Measurements from ENCODE around the gene C16orf90. TPM values are rescaled to one million over a fixed set of nuclear protein-coding genes. Genes with fewer than 3 reads are reported as not detected.

Gene C16orf90
- total and polyA plus RNA-seq, 3 experiments from 2014 or later = not detected

GRCh38 chr16:3487521-3488410 is 7.5 kb downstream of the C16orf90 start:
- DNase-seq = no peak
- Mint-ChIP-seq H3K4me1 (peaks cover 0 to 6% (median 5%) of the 10 kb centered on the region in 3 donors), H3K27me3 (no peaks in the 10 kb centered on the region), H3K4me3 (no peak overlapping the region), H3K9me3 (no peaks in the 10 kb centered on the region), H3K36me3 (peaks cover 5 to 44% (median 6%) of the 10 kb centered on the region in 3 donors), H3K27ac (peak overlapping the region in 1 of 8 donors; percentile 21)
- ChIA-PET CTCF (interaction anchor here (0.9 kb wide), 1 partner anchor 79 kb away, joined by 3 read pairs; no protein-coding TSS in a partner anchor), POLR2A (no interaction called here)
- Histone ChIP-seq H3K4me1 (ENCODE audit: insufficient read depth, low read length) (no peaks in the 10 kb centered on the region), H3K9me3 (ENCODE audit: low read length) (no peaks in the 10 kb centered on the region), H3K27ac (ENCODE audit: low read depth, low read length) (no peak overlapping the region), H3K27me3 (ENCODE audit: insufficient read depth, low read length, poor library complexity, severe bottlenecking) (no peaks in the 10 kb centered on the region), H3K36me3 (ENCODE audit: insufficient read depth, low read length) (peaks cover 15% of the 10 kb centered on the region), H3K4me3 (ENCODE audit: low read length) (no peak overlapping the region)

GRCh38 chr16:3486506-3487215 is 8.6 kb downstream of the C16orf90 start:
- CTCF ChIA-PET = no interaction called here
- H3K4me3 Mint-ChIP-seq = no peak overlapping the region
- H3K27me3 Mint-ChIP-seq = no peaks in the 10 kb centered on the region
- Histone ChIP-seq H3K4me3 (ENCODE audit: low read length) (no peak overlapping the region), H3K27ac (ENCODE audit: low read depth, low read length) (no peak overlapping the region), H3K27me3 (ENCODE audit: insufficient read depth, low read length, poor library complexity, severe bottlenecking) (no peaks in the 10 kb centered on the region), H3K4me1 (ENCODE audit: insufficient read depth, low read length) (no peaks in the 10 kb centered on the region), H3K36me3 (ENCODE audit: insufficient read depth, low read length) (peaks cover 15% of the 10 kb centered on the region), H3K9me3 (ENCODE audit: low read length) (no peaks in the 10 kb centered on the region)
- H3K9me3 Mint-ChIP-seq = no peaks in the 10 kb centered on the region
- peaks cover 0 to 7% (median 5%) of the 10 kb centered on the region in 3 donors for H3K4me1 Mint-ChIP-seq
- H3K27ac Mint-ChIP-seq = peak overlapping the region in 1 of 8 donors; percentile 21
- DNase-seq = no peak
- POLR2A ChIA-PET = interaction anchor here (0.5 kb wide), 1 partner anchor 1052 kb away, joined by 4 read pairs; the partner anchor contains the start of gene CDIP1
- H3K36me3 Mint-ChIP-seq = peaks cover 10 to 55% (median 12%) of the 10 kb centered on the region in 3 donors

- Histone ChIP-seq H3K9me3 (ENCODE audit: low read length) (no peaks in the 10 kb centered on the region), H3K27ac (ENCODE audit: low read depth, low read length) (no peak overlapping the region), H3K4me1 (ENCODE audit: insufficient read depth, low read length) (no peaks in the 10 kb centered on the region), H3K4me3 (ENCODE audit: low read length) (no peak overlapping the region), H3K27me3 (ENCODE audit: insufficient read depth, low read length, poor library complexity, severe bottlenecking) (no peaks in the 10 kb centered on the region), H3K36me3 (ENCODE audit: insufficient read depth, low read length) (peaks cover 17% of the 10 kb centered on the region)
- ChIA-PET CTCF (no interaction called here), POLR2A (interaction anchor here (0.5 to 1.2 kb wide), 2 partner anchors 22 to 1052 kb away, joined by 3 to 4 read pairs; partner anchors contain the start of gene CDIP1)
- Mint-ChIP-seq H3K27ac (peak overlapping the region in 1 of 8 donors; percentile 58), H3K9me3 (no peaks in the 10 kb centered on the region), H3K36me3 (peaks cover 10 to 62% (median 12%) of the 10 kb centered on the region in 3 donors), H3K4me1 (peaks cover 0 to 8% (median 0%) of the 10 kb centered on the region in 3 donors), H3K27me3 (no peaks in the 10 kb centered on the region), H3K4me3 (peak overlapping the region in 1 of 7 donors; percentile 13)
- DNase-seq = peak in 1 of 5 donors; percentile 35
These were observed 9.3 kb downstream of the C16orf90 start for GRCh38 chr16:3485821-3486505.

- Mint-ChIP-seq H3K27me3 (no peaks in the 10 kb centered on the region), H3K36me3 (peaks cover 10 to 66% (median 12%) of the 10 kb centered on the region in 3 donors), H3K4me1 (peaks cover 0 to 8% (median 0%) of the 10 kb centered on the region in 3 donors), H3K9me3 (no peaks in the 10 kb centered on the region), H3K27ac (peak overlapping the region in 1 of 8 donors; percentile 26), H3K4me3 (no peak overlapping the region)
- DNase-seq = peak in 1 of 5 donors; percentile 16
- POLR2A ChIA-PET = interaction anchor here (1.2 kb wide), 1 partner anchor 21 kb away, joined by 3 read pairs; no protein-coding TSS in a partner anchor
- peaks cover 21% of the 10 kb centered on the region for H3K36me3 ChIP-seq (ENCODE audit: insufficient read depth, low read length)
- H3K4me3 ChIP-seq (ENCODE audit: low read length) = no peak overlapping the region
- H3K9me3 ChIP-seq (ENCODE audit: low read length) = no peaks in the 10 kb centered on the region
- H3K4me1 ChIP-seq (ENCODE audit: insufficient read depth, low read length) = no peaks in the 10 kb centered on the region
- no peak overlapping the region for H3K27ac ChIP-seq (ENCODE audit: low read depth, low read length)
- CTCF ChIA-PET = no interaction called here
- H3K27me3 ChIP-seq (ENCODE audit: insufficient read depth, low read length, poor library complexity, severe bottlenecking) = no peaks in the 10 kb centered on the region
These were observed 10.1 kb downstream of the C16orf90 start for GRCh38 chr16:3485097-3485745.

GRCh38 chr16:3484318-3485096 is 10.8 kb downstream of the C16orf90 start:
- POLR2A ChIA-PET = interaction anchor here (1.2 kb wide), 1 partner anchor 21 kb away, joined by 3 read pairs; no protein-coding TSS in a partner anchor
- Histone ChIP-seq H3K4me1 (ENCODE audit: insufficient read depth, low read length) (no peaks in the 10 kb centered on the region), H3K27ac (ENCODE audit: low read depth, low read length) (no peak overlapping the region), H3K27me3 (ENCODE audit: insufficient read depth, low read length, poor library complexity, severe bottlenecking) (no peaks in the 10 kb centered on the region), H3K9me3 (ENCODE audit: low read length) (no peaks in the 10 kb centered on the region), H3K4me3 (ENCODE audit: low read length) (no peak overlapping the region), H3K36me3 (ENCODE audit: insufficient read depth, low read length) (peaks cover 27% of the 10 kb centered on the region)
- no peaks in the 10 kb centered on the region for H3K27me3 Mint-ChIP-seq
- H3K9me3 Mint-ChIP-seq = no peaks in the 10 kb centered on the region
- peaks cover 3 to 10% (median 5%) of the 10 kb centered on the region in 3 donors for H3K4me1 Mint-ChIP-seq
- peaks cover 12 to 73% (median 12%) of the 10 kb centered on the region in 3 donors for H3K36me3 Mint-ChIP-seq
- peak in 1 of 5 donors; percentile 28 for DNase-seq
- CTCF ChIA-PET = no interaction called here
- no peak overlapping the region for H3K4me3 Mint-ChIP-seq
- H3K27ac Mint-ChIP-seq = no peak overlapping the region

GRCh38 chr16:3482659-3483241 is 12.5 kb downstream of the C16orf90 start:
- peaks cover 12 to 85% (median 12%) of the 10 kb centered on the region in 3 donors for H3K36me3 Mint-ChIP-seq
- no peaks in the 10 kb centered on the region for H3K4me1 ChIP-seq (ENCODE audit: insufficient read depth, low read length)
- no peak overlapping the region for H3K4me3 Mint-ChIP-seq
- no peak overlapping the region for H3K27ac ChIP-seq (ENCODE audit: low read depth, low read length)
- H3K4me1 Mint-ChIP-seq = peaks cover 7 to 12% (median 11%) of the 10 kb centered on the region in 3 donors
- peak in 1 of 5 donors; percentile 5 for DNase-seq
- no peaks in the 10 kb centered on the region for H3K27me3 Mint-ChIP-seq
- no peaks in the 10 kb centered on the region for H3K9me3 Mint-ChIP-seq
- no peaks in the 10 kb centered on the region for H3K27me3 ChIP-seq (ENCODE audit: insufficient read depth, low read length, poor library complexity, severe bottlenecking)
- no peaks in the 10 kb centered on the region for H3K9me3 ChIP-seq (ENCODE audit: low read length)
- no peak overlapping the region for H3K4me3 ChIP-seq (ENCODE audit: low read length)
- POLR2A ChIA-PET = no interaction called here
- CTCF ChIA-PET = no interaction called here
- peak overlapping the region in 2 of 8 donors; percentile 3 to 24 for H3K27ac Mint-ChIP-seq
- peaks cover 31% of the 10 kb centered on the region for H3K36me3 ChIP-seq (ENCODE audit: insufficient read depth, low read length)
